Right ventricle myocardium inferior (tissue), 1 donor: ENCODE results near the gene HK2. TPM values are rescaled to one million over a fixed set of nuclear protein-coding genes. Genes with fewer than 3 reads are reported as not detected.
A peak's percentile ranks its signal among the peaks of the same experiment; 100 is the strongest.
"Not testable (repeated sequence)": the region's sequence is repeated elsewhere in the genome, so short reads cannot be mapped to it uniquely, and the experiment has no call there.

ENCODE experiments used
- ATAC-seq: fragments of 200-7000 bp; cut with Tn5 transposase; one replicate; pipeline ENCODE4 v1.9.1; 2020; ENCODE audit warnings: mild to moderate bottlenecking, moderate library complexity
- DNase-seq: peaks from one replicate; pipeline ENCODE4 v3.0.0; 2021; ENCODE audit errors: missing footprints
- intact Hi-C: fragments of 100-400 bp; cut with DNase I; formaldehyde crosslinking; loops from one replicate; pipeline ENCODE4 v1.11.0; 2022
- long read RNA-seq: library from polyadenylated mRNA; unstranded; transcript quantifications from one replicate; pipeline ENCODE4 v2.0.0, GENCODE V29; 2021
- total RNA-seq: library from RNA; stranded (reverse); fragmentation: NEBNext Ultra II Directional; extraction: Animal tissue kit (Norgen Biotek cat#: 25700); gene quantifications from one replicate; pipeline ENCODE4 v1.2.1, GENCODE V29; 2021
- donor health status: DM: no; HTN: yes; CAD: no; lungs with severe emphysema.

The HK2 gene
- total RNA-seq, result 5.4 TPM
- long read RNA-seq, partial matches to known transcripts, result 1 of 1 reads
- long read RNA-seq, other reads (novel, unspliced or antisense), result 0 of 1 reads

DNA sequence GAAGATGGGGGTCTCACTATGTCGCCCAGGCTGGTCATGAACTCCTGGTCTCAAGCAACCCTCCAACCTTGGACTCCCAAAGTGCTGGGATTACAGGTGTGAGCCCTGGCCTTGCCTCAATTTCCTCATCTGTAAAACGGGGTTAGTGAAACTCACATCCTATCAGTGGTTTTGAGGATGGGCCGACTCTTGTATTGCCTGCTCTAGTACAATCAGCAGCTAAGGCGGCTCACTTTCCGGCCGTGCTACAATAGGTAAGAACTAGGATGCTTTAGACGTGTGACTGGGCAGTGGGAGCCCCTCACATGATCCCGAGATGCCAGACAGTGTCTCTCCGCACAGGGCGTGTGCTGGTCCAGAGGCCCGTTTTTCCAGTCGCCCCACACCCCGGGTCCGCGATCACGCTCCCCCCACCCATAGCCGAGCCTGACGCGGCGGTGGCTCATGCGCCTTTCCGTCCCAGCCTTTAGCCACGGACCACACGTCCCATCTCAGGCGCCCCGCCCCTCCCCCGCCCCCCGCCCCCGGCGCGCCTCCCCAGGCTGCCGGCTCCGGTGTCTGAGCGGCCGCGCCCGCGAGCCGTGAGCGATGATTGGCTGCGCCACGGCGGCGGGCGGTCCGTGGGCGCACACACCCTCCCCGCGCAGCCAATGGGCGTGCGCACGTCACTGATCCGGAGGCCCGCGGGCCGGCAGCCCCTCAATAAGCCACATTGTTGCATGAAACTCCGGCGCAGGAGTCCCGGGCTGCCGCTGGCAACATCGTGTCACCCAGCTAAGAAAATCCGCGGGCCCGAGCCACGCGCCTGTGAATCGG, at the start of gene HK2:
Gene HK2, plus strand, starts transcription at position 710 of the 816 bp plus-strand sequence. CDS start 454 bp downstream, outside the sequence.
- peak; percentile 95 for DNase-seq
- peak; percentile 98 for ATAC-seq
- intact Hi-C loops, result loop anchor here (5.0 kb wide), 1 partner anchor 116 kb away; no protein-coding TSS in a partner anchor

DNA sequence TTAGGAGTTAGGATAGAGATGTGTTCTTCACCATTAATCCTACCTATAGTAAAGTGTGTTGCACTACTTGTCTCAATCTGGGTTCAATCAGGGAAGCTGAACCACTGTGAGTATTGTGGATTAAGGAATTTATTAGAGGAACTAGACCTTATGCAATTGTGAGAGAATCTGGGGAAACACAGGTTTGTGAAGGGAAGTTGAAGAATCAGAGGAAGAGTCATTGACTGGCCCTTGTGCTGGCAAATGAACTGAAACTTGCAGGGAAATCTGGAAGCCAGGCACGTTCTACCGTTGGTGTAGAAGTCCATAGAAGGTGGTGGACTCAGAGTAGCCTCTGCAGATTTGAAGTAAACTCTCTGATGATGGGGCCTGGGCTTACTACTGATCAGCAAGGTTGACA, 44.7 kb upstream of the HK2 start:
- ATAC-seq, result peak; percentile 50
- no peak for DNase-seq
- intact Hi-C loops, result no loop called here

DNA sequence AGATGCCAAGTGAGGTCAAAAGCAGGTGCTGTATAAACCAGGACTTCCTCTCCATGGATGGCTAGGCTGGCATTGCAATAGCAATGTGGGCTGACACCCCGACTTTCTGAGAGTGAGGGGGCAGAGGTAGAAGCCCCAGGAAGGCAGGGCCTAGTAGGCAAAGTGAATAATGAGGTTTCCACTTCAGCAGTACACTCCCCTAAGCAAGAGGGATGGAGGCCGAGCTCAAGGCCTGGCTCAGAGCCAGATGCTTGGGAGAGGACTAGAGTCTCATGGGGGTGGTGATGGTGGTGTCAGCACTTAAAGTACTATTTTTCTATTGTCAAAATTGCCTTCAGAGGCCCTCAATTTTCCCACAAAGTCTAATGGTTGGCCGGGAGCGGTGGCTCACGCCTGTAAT, 41.6 kb upstream of the HK2 start:
- ATAC-seq (no peak), DNase-seq (no peak)
- intact Hi-C loops, result no loop called here

DNA sequence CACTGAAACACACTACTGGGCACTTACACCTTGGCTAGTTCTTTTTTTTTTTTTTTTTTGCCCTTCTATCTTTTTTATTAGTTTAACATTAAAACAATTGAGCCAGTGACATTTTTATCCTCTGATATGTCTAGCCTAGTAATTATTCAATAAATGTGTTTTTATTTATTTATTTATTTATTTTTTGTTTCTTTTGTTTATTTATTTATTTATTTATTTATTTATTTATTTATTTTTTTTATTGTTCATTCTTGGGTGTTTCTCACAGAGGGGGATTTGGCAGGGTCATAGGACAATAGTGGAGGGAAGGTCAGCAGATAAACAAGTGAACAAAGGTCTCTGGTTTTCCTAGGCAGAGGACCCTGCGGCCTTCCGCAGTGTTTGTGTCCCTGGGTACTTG, 39.0 kb upstream of the HK2 start:
- DNase-seq, ATAC-seq, intact Hi-C loops: not testable (repeated sequence)

DNA sequence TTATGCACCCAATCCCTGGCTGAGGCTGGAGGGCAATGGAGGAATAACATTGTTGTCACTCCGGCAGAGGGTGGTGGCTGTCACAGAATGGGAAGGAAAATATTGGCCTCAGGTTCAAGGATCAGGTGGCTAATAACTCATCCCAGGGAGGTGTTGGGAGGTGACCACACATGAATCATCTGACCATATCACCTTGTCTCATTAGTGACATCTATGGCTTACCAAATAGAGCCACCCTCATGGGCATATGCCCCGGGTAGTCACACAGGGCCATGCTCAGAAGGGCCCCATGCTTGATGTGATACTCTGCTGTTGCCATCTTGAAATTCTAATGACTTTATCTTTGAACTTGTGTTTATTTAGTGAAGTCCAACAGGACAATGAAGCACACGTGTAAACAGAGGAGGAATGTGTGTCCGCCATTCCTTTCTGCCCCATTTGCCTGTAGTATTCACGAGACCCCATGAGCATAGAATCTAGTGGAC, 27.5 kb upstream of the HK2 start:
- ATAC-seq, result no peak
- intact Hi-C loops, result no loop called here

DNA sequence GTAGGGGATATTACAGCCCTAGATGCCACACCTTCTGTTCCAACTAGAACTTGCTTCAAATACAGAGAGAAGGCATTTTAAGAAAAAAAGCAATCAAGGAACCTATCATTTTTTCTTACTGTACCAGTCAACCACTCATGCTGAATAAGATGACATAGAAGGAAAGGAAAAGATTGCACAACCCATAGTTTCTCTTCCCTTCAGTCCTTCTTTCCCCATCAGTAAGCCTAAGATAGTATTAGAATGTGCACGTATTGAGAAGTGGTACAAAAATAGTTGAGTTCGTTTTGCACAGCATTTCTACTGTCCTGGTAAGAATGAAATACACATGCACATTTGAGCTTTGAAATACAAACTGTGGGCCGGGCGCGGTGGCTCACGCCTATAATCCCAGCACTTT, 27.0 kb upstream of the HK2 start:
- intact Hi-C loops, result no loop called here
- DNase-seq (no peak), ATAC-seq (peak; percentile 10)

More for the DNA sequence above, 27.5 kb upstream of the HK2 start:
- no peak for DNase-seq

DNA sequence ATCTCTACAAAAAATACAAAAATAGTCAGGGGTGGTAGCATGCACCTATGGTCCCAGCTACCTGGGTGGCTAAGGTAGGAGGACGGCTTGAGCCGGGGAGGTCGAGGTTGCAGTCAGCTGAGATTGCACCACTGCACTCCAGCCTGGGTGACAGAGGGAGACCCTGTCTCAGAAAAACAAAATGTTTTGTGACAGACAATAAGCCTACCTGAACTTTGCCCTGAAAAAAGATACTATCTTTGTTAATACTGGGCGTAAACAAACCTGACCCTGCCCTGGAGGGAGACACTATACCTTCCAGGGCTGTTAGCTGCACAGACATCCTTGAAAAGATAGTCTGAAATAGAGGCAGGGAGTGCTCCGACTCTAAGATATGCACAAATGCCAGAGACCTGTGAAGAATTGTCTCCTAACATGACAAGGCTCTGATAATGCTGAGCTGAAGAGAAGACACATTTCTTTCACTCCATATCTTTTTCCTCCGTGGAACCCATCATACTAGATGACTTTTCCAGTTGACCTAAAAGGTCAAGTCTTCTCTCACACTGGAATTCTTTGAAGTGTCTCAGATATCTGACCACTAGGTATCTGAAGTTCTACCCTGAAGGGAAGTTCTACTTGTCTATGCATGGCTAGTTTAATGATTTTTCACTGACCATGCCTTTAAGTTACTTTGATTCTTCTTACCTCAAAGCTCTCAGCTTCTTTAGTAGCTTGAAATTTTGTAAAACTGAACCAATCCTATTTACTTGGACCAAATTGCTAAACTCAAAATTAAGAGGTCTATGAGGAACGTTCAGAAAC, 20.9 kb upstream of the HK2 start:
- ATAC-seq (no peak), DNase-seq (no peak)
- intact Hi-C loops, result no loop called here

DNA sequence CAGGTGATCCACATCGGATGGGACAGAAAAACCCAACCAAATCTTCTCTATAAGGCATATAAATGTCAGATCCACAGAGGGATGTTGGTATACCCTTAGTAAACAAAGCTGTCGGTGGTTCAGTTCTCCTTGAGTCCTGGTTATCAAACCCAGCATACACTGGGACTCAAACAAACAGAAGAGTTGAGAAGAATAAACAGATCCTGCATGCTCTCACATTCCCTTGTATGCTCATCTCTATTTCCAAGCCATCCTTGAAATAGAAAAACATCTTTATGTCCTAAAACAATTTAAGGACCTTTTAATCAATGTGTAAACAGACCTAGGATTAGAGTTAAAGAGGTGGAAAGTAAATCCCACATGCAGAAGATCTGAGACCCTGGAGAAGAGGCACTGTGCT, 19.8 kb upstream of the HK2 start:
- ATAC-seq (no peak), DNase-seq (no peak)
- intact Hi-C loops, result no loop called here

DNA sequence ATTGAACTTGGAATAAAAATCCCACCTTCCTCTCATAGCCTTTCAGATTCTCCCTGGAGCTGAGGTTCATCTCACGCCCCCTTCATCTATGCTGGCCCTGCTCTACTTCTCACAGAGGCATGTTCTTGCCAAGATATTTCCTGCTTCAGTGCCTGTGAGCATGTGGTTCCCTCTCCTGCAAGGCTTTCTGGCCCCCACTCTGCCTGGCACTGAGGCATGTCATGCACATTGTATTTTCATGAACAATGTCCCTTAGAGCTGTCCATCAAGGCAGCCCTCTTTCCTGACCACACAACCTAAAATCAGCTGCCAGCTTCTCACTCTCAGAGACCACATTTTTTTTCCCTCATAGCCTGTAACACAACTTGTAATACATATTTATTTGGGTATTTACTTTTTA, 18.0 kb upstream of the HK2 start:
- ATAC-seq (no peak), DNase-seq (no peak)
- intact Hi-C loops, result no loop called here

DNA sequence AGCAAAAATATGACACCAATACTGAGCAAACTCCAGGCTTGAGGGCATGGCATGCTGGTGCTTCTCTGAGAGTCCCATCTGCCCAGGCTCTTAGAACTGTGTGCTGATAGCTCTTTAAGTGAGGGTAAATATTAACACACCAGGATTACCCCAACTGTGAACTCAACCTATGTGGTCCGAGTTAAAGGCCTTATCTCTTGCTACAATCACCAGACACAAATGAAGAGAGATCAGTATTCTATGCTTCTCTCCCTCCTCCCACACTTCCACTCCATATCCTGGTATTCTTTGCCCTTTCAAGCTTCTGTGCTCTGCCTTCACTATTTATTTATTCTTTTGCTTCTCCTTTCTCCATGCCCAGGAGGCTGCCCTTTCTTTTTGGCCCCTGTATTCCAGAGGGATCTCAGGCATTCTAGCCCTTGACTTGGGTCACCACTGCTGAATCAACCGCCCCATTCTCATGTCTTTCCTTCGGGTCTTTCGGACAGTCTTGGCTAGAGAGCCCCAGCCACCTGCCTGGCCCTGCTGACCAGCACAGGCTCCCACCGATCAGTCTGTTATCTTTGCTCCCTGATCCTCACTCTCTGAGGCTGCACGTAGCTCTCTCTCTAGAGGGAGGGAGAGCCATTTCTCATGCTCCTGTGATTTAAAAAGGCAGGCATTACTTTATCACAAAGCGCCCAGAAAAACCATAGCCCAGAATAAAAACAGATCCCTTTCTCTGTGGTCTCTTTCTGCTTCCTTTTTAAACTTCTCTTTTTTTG, 17.2 kb upstream of the HK2 start:
- intact Hi-C loops, result no loop called here
- ATAC-seq (no peak), DNase-seq (no peak)

DNA sequence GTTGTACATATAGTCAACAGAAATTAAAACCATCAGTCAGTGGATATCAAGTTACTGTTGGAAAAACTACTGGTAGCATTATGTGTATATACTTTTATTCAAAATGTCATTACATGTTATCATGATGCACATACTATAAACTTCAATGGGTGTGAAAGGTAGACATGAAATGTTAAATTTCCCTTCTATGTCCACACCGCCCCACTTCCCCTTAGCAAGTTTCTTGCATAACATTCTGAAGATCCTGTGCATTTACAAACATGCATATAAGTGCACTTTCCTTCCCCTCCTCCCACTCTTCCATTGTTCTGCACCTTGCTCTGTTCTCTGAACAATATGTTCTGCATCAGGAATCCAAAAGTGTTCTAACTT, 16.6 kb upstream of the HK2 start:
- ATAC-seq (peak; percentile 35), DNase-seq (no peak)
- intact Hi-C loops, result no loop called here

DNA sequence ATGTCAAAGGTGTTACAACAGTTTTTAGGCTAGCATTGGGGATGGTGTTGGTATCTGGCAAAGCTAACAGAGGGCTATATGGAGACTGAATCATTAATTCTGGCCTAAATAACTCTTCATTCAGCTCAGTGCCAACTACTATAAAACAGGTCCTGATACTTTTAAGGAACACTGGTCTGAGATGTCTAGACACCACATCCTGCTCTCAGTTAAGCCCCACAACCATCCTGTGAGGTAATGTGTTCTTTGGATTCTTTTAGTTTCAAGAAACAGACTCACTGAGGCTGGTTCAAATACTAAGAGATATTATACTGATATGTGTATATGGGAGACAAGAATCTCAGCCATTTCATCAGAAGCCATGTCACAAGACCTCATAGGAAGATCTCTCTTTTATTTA, 14.2 kb upstream of the HK2 start:
- no peak for DNase-seq
- ATAC-seq, result no peak
- intact Hi-C loops, result no loop called here

DNA sequence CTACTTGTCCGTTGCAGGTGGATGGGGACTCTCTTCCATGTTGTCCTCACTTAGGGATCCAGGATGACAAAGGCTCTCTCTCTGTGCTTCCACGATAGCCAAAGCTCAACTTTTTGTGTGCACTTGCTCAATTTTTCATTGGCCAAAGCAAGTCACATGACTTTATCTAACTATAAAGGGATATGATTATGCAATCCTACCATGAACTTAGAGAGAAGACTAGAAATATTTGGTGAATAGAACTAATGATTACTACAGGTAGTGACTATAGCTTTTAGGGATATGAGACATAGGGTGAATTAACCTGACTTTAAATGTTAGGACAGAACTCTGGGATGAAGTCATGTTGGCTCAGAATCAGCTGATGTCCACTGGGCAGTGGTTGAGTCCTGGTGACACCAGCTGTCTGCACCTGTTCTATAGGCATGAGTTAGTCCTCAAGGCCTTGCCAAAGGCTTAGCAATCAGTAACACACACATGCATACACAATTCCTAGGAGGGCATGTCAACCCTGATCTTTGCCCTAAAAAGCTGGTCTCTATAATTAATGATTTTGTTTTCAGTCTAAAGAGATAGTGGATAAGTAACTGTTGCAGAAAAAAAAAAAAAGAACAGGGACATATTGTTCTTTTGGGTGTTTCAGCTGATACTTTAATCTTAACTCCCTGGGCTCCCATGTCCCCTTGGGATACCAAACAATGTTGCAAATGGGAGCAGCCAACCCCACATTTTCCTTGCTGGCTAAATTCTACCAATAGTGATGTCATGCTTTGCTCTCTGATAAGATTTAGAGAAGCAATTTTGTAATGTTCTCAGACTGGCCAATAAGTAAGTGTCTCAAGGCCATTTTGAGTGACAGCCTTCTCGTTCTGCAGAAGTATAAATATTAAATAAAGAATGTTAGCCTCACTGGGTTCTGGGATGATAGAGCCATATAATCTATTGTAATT, 12.5 kb upstream of the HK2 start:
- peak; percentile 56 for ATAC-seq
- intact Hi-C loops, result no loop called here
- DNase-seq, result no peak

DNA sequence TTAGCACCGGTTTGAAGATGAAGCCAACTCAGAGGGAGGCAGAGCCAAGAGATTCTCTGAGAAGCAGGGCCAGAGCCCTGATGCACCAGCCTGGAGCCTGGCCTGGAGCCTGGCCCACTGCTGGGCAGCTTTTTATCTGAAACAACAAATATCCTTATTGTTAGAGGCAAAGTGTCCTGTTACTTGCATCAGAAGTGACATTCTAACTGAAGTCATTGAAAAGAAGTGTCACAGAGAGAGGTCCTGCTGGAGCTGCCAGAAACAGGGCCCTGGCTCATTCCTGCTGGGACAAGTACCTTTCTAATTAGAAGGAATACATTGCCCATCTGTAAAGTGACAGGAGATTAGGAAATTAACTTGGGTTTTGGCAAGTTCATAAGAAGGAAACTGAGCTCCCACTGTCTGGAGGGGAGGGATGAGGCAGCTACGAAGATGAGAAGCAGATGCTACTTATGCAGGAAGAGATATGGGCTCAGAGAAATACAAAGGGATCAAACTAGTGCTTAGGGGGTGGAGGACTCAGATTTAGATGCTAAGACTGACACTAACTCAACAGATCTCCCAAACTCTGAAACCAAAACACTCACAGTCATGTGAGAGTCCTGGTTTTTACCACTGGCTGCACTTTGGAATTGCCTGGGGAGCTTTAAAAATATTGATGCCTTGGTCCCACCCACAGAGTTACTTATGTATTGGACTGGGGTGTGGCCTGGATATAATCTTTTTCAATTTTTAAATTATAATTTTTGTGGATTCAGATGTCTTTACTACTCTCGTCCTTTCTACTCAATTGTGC, 11.0 kb upstream of the HK2 start:
- ATAC-seq (no peak), DNase-seq (no peak)
- intact Hi-C loops, result no loop called here

DNA sequence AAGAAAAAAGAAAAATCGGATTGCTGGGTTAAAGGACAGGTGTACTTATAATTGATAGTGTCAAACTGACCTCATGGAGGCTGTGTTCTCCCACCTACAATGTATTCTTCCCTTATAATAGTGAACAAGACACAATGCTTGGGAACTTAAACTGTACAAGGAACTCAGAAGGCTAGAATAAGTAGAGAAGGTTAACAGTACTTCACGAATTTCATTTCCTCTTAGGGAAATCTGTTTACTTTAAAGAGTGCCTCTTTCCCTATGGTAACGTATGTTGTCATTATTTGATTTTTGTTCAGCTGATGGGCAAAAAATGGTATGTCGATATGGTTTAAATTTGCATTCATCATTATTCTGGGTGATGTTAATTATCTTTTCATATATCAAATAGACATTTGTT, 9.2 kb upstream of the HK2 start:
- no peak for ATAC-seq
- intact Hi-C loops, result no loop called here
- DNase-seq, result no peak

DNA sequence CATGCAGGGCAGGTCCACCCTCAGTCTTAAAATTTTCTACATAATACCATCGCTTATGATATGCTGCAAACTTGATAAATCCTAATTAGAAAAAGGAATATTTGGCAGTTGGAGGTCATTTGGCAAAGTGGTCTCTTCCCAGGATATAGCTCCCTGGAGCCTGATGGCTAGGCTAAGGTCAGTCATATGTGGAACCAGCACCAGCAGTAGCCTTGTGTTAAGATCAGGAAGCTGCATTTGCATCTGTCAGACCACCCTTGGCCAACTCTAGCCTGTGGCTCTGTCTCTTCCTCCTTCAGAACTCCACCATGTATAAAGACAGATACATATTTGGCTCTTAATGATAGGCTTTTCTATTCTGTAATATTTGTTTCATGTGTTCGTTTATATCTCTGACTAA, 5.4 kb upstream of the HK2 start:
- intact Hi-C loops, result no loop called here
- ATAC-seq (no peak), DNase-seq (no peak)
